OCI-LY3 (cell line): Measurements from ENCODE around the gene ACAT2.

ENCODE experiments used
- EZH2phosphoT487 ChIP-seq: fragments of 200-600 bp; shearing (Covaris generic); IDR thresholded peaks from 2 replicates; pipeline ENCODE4 v1.6.1; 2018; ENCODE audit warnings: antibody characterized with exemption, mixed run types, low read depth
- TF ChIP-seq, protein P1 (sequence below): fragments of 200-600, 300-600 bp; sonication (generic); IDR thresholded peaks from 2 replicates; pipeline ENCODE4 v1.5.1; 2014; ENCODE audit warnings: antibody characterized with exemption, low read length, low read depth

DNA sequence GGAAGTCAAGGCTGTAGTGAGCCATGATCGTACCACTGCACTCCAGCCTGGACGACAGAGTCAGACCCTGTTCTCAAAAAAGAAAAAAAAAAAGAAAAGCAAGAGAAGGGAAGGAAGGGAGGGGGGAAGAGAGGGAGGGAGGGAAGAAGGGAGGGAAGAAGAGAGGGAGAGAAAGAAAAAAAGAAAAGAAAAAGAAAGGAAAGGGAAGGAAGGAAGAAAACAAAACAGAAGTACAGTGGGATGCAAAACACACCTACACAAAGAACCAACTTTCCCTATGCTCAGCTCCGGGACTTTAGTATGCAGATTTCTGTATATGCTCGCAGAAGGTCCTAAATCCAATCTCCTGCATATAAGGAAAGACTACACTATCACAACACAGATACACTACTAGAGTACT, 37.1 kb upstream of the ACAT2 start:
- TF ChIP-seq, protein P1, sequence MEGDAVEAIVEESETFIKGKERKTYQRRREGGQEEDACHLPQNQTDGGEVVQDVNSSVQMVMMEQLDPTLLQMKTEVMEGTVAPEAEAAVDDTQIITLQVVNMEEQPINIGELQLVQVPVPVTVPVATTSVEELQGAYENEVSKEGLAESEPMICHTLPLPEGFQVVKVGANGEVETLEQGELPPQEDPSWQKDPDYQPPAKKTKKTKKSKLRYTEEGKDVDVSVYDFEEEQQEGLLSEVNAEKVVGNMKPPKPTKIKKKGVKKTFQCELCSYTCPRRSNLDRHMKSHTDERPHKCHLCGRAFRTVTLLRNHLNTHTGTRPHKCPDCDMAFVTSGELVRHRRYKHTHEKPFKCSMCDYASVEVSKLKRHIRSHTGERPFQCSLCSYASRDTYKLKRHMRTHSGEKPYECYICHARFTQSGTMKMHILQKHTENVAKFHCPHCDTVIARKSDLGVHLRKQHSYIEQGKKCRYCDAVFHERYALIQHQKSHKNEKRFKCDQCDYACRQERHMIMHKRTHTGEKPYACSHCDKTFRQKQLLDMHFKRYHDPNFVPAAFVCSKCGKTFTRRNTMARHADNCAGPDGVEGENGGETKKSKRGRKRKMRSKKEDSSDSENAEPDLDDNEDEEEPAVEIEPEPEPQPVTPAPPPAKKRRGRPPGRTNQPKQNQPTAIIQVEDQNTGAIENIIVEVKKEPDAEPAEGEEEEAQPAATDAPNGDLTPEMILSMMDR, result no peak
- no peak for TF ChIP-seq EZH2phosphoT487
